Naive B cell (primary cell): ENCODE measurements around the gene MRGPRE. TPM values are rescaled to one million over a fixed set of nuclear protein-coding genes. Genes with fewer than 3 reads are reported as not detected.
"Not testable (repeated sequence)": the region's sequence is repeated elsewhere in the genome, so short reads cannot be mapped to it uniquely, and the experiment has no call there.

Source experiments
- ATAC-seq, 2 donors: fragments of 150-1000 bp; cut with Tn5 transposase; 2 replicates each; pipeline ENCODE4 v1.10.0; 2021; ENCODE audit warnings: low read depth in 2 of 2, mild to moderate bottlenecking in 2 of 2, moderate library complexity in 2 of 2
- DNase-seq: peaks from one replicate; pipeline ENCODE4 v3.0.0; 2022
- H3K27ac Mint-ChIP-seq, 6 donors: one replicate each; pipeline ENCODE4 v1.8.0; 2020 to 2022; ENCODE audit warnings: mild to moderate bottlenecking in 6 of 6, mixed read lengths in 6 of 6, moderate library complexity in 5 of 6, inconsistent platforms in 2 of 6
- H3K27me3 Mint-ChIP-seq, 3 donors: one replicate each; pipeline ENCODE4 v1.8.0; 2021 to 2022; ENCODE audit warnings: mixed read lengths in 3 of 3, mild to moderate bottlenecking in 1 of 3
- H3K36me3 Mint-ChIP-seq, 2 donors: one replicate each; pipeline ENCODE4 v1.8.0; 2020 to 2022; ENCODE audit warnings: mixed read lengths in 2 of 2, inconsistent platforms in 1 of 2, mild to moderate bottlenecking in 1 of 2
- H3K4me1 Mint-ChIP-seq, 3 donors: one replicate each; pipeline ENCODE4 v1.8.0; 2020 to 2022; ENCODE audit warnings: mixed read lengths in 3 of 3, inconsistent platforms in 1 of 3, mild to moderate bottlenecking in 1 of 3, moderate library complexity in 1 of 3
- H3K4me3 Mint-ChIP-seq, 8 donors: one replicate each; pipeline ENCODE4 v1.8.0; 2020 to 2022; ENCODE audit warnings: mild to moderate bottlenecking in 8 of 8, mixed read lengths in 8 of 8, moderate library complexity in 8 of 8, inconsistent platforms in 2 of 8
- H3K9me3 Mint-ChIP-seq, 7 donors: one replicate each; pipeline ENCODE4 v1.8.0; 2020 to 2022; ENCODE audit warnings: mixed read lengths in 7 of 7, mild to moderate bottlenecking in 5 of 7, inconsistent platforms in 2 of 7, moderate library complexity in 1 of 7
- polyA plus RNA-seq, 6 donors: library from polyadenylated mRNA; unstranded; fragments of 300-500 nt; fragmentation: Illumina TruSeq; gene quantifications; one replicate each; pipeline ENCODE4 v1.2.3, GENCODE V29; 2021; ENCODE audit warnings: low read depth in 6 of 6

The MRGPRE gene, protein sequence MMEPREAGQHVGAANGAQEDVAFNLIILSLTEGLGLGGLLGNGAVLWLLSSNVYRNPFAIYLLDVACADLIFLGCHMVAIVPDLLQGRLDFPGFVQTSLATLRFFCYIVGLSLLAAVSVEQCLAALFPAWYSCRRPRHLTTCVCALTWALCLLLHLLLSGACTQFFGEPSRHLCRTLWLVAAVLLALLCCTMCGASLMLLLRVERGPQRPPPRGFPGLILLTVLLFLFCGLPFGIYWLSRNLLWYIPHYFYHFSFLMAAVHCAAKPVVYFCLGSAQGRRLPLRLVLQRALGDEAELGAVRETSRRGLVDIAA
- not detected for polyA plus RNA-seq

DNA sequence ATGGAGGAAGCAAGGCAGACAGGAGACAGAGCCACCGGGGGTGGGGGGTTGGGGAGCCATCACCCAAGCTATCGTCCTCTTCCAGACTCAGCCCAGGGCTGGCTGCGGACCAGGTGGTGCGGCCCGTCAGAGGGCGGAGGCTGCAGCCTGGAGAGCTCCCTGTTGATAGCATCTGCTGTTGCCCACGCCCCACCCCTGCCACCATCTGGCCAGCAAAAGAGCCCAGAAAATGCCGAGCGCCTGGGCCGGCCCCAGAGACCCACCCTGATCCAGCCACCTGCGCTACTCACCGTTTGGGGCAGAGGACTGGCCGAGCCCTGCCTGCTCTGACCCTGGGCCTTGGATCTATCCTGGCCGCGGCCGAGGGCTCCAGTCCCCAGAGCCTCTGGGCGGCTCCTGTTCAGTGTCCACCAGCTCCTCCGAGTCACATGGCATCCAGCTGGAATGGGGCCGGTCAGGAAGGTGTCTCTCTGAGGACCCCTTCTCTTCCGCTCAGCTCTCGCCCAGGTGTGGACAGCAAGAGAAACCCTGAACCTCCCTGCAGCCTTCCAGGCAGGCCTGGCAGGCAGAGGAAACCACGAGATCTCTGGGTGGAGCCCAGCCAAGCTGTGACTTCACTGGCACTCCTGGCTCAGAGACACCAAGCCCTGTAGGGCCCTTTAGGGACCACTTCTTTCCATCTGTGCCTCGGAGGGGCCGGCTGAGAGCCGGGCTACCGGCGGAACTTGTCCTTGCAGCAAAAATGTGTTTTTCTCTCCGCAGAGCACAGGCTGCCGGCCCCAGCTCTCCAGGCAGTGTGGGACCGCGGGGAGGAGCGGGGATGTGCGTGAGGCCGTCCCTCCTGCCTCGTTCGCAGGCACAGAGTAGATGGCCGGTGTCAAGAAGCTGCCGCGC, at the start of gene MRGPRE:
MRGPRE (minus strand) TSS at position 567 of the 894 bp plus-strand sequence. CDS start 3,618 bp downstream, outside the sequence.
- no peaks in the 10 kb centered on the region for H3K4me1 Mint-ChIP-seq
- peaks cover 0 to 9% (median 0%) of the 10 kb centered on the region in 7 donors for H3K9me3 Mint-ChIP-seq
- H3K36me3 Mint-ChIP-seq, result no peaks in the 10 kb centered on the region
- DNase-seq (no peak), ATAC-seq (no peak)
- H3K27ac Mint-ChIP-seq, result no peak within 1 kb of the TSS
- peaks cover 4 to 26% (median 24%) of the 10 kb centered on the region in 3 donors for H3K27me3 Mint-ChIP-seq
- no peak within 1 kb of the TSS for H3K4me3 Mint-ChIP-seq

DNA sequence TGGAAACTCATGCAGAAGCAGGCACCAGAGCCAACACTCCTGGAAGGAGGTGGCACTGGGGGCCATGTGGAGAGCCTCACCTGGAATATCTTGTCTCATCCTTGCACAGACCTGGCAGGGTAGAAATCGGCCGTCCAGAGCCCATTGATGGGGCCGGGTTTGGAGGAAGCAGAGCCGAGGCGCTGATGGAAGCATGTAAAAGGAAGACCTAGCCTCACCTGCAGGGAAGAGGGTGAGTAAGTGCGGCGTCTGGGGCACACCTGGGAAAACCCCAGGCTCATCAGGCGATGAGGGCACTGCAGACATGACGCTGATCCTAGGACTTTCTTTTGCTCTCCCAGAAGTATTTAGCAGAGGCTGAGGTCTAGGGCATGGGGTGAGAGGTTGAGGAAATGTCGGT, 48.9 kb upstream of the MRGPRE start:
- not testable (repeated sequence) for H3K4me1 Mint-ChIP-seq, ATAC-seq, H3K4me3 Mint-ChIP-seq, H3K27ac Mint-ChIP-seq, DNase-seq, H3K27me3 Mint-ChIP-seq, H3K36me3 Mint-ChIP-seq, H3K9me3 Mint-ChIP-seq

DNA sequence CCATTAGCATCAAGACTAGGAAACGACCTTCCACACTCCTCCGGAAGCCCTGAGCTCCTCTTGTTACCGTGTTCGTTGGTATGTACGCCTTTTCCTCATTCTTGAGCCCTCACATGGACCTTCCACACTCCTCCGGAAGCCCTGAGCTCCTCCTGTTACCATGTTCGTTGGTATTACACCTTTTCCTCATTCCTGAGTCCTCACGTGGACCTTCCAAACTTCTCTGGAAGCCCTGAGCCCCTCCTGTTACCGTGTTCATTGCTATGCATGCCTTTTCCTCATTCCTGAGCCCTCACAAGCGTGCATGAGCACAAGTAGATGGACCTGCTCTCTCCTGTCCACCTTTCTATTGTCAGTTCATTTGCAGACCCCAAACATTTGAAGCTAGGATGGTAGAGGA, 48.4 kb upstream of the MRGPRE start:
- H3K9me3 Mint-ChIP-seq, result not testable (repeated sequence)

DNA sequence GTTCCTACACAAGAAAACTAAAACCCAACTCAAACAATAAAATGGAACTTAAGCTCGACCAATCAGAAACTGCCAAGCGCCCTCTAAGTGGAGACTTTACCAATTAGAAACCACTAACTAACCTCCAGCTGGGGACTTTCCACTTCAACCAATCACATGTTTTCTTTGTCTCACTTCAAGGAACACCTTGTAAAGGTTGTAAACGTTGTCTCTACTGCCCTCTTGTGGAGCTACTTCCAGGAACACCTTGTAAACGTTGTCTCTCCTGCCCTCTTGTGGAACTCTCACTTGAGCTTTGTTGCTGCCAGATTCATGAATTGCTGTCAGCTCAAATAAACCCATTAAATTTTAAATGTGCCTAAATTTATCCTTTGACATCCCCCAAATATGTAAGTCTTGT, 46.7 kb upstream of the MRGPRE start:
- not testable (repeated sequence) for H3K27me3 Mint-ChIP-seq, H3K27ac Mint-ChIP-seq, H3K36me3 Mint-ChIP-seq, H3K4me1 Mint-ChIP-seq, H3K9me3 Mint-ChIP-seq, DNase-seq, H3K4me3 Mint-ChIP-seq
- ATAC-seq, result peak; percentile 50 to 52

More for the DNA sequence above, 48.4 kb upstream of the MRGPRE start:
- not testable (repeated sequence) for H3K36me3 Mint-ChIP-seq, H3K4me3 Mint-ChIP-seq, ATAC-seq, H3K4me1 Mint-ChIP-seq, H3K27me3 Mint-ChIP-seq, DNase-seq, H3K27ac Mint-ChIP-seq

DNA sequence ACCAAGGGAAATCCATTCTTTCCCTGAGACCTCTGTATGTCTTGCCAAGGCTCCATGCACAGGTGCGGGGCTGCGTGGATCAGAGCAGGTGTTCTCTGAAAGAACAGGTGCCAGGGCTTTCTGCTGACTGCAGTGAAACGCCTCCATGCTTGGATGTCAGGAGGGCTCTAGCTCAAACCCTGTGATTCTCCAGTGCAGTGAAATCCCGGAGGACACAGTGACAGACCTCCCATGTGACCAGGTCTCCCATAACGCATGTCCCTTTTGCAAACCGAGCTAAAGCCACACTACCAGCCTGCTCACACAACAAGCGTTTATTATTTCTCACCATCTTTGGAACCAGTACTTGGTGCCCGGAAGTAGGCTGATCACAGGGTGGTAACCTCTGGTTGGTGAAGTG, 41.4 kb upstream of the MRGPRE start:
- not testable (repeated sequence) for ATAC-seq, H3K4me3 Mint-ChIP-seq, DNase-seq, H3K4me1 Mint-ChIP-seq, H3K36me3 Mint-ChIP-seq, H3K27ac Mint-ChIP-seq, H3K27me3 Mint-ChIP-seq, H3K9me3 Mint-ChIP-seq

DNA sequence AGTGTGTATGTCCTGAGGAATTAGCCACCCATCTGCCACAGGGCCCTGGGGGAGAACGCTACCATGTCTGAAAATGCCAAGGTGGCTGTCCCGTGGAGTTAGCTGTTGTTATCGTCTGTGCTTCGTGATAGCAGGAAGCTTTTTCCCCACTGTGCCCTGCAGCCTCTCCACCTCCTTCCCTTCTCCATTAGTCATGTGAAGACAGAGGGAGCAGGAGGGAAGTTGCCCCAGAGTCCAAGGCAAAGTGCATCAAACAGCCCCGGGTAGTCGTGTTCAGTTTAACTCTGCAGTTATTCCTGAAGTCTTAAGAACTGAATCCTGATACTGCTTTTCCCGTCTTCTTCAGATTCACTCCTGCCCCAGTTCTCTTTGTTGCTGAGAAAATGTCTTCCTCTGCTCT, 30.3 kb upstream of the MRGPRE start:
- not testable (repeated sequence) for ATAC-seq, H3K27me3 Mint-ChIP-seq, H3K9me3 Mint-ChIP-seq, DNase-seq, H3K4me3 Mint-ChIP-seq, H3K27ac Mint-ChIP-seq, H3K4me1 Mint-ChIP-seq, H3K36me3 Mint-ChIP-seq

DNA sequence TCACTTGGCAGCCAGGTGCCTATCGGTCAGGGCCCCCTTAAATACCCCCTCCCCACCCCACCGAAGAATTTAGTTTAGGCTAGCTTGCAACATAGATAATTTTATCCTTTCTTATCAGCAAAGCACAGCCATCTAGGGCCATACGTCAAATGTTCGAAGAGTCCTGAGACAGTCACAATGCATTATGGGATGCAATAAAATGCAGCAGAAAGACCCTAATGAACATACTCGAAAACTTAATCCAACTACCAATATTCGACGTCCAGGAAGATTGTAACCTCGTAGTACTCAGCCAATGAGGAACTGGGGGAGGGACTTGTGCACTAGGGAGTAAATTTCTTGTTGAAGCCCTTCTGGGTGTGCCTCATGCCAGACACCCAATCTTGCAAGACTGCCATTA, 29.6 kb upstream of the MRGPRE start:
- not testable (repeated sequence) for H3K4me3 Mint-ChIP-seq, ATAC-seq, H3K27me3 Mint-ChIP-seq, H3K36me3 Mint-ChIP-seq, H3K9me3 Mint-ChIP-seq, H3K4me1 Mint-ChIP-seq, H3K27ac Mint-ChIP-seq, DNase-seq

DNA sequence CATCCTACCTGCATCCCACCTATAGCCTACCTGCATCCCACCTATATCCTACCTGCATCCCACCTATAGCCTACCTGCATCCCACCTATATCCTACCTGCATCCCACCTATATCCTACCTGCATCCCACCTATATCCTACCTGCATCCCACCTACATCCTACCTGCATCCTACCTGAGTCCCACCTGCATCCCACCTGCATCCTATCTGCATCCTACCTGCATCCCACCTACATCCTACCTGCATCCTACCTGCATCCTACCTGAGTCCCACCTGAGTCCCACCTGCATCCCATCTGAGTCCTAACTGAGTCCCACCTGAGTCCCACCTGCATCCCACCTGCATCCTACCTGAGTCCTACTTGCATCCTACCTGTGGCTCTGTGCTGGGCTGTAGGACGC, 25.3 kb upstream of the MRGPRE start:
- H3K27ac Mint-ChIP-seq, DNase-seq, H3K36me3 Mint-ChIP-seq, H3K9me3 Mint-ChIP-seq, H3K4me1 Mint-ChIP-seq, ATAC-seq, H3K4me3 Mint-ChIP-seq, H3K27me3 Mint-ChIP-seq: not testable (repeated sequence)

DNA sequence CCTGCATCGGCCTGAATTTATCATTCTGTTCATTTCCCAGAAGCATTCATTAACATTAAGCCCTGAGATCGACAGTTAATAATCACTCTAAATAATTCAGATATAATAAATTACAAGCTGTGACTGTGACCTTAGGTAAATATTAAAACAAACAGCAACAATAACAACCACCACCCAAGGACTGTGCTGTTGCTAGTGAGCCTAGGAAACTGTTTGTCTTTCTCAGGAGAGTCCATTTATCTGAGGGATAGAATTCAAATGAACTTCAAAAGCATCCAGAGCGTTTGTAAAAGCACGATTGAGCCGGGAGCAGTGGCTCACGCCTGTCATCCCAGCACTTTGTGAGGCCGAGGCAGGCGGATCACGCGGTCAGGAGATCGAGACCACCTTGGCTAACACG, 23.0 kb upstream of the MRGPRE start:
- not testable (repeated sequence) for H3K4me3 Mint-ChIP-seq, H3K27ac Mint-ChIP-seq, H3K4me1 Mint-ChIP-seq, DNase-seq, H3K36me3 Mint-ChIP-seq, H3K27me3 Mint-ChIP-seq, H3K9me3 Mint-ChIP-seq, ATAC-seq

DNA sequence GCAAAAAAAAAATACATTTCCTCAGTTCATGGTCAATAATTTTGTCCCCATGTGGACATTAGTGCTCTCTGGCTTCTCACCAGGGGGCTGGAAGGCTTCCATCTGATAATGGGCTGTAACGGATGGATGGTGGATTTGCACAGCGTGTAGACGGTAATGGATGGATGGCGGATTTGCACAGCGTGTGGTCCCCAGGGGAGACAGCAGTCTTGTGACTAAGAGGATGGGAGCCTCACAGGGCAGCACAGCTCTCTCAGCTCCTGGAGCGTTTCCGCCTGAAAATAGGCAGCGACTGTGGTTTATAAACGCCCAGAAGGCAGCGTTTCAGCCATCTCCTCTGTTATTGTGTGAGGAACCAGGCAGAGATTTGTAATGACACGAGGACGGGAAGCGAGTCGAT, 22.6 kb upstream of the MRGPRE start:
- DNase-seq, H3K4me3 Mint-ChIP-seq, H3K9me3 Mint-ChIP-seq, H3K27ac Mint-ChIP-seq, H3K4me1 Mint-ChIP-seq, ATAC-seq, H3K27me3 Mint-ChIP-seq, H3K36me3 Mint-ChIP-seq: not testable (repeated sequence)

DNA sequence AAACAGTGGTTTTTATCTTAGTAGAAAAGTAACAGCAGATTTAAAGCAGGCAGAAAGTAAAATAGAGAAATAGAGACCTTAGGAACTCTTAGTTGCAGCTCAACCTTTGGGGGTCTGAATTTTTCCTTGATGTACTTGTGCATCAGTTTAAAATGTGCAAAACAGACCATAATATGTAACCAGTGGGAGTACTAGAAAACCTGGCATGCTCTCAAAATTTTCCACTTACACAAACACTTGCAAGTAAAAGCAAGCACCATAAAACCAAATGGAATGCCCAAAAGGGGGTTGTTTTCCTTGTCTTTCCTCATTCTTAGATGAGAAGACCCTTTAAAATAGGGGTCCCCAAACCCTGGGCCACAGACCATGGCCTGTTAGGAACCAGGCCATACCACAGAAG, 12.9 kb upstream of the MRGPRE start:
- Mint-ChIP-seq H3K27me3 (peaks cover 12 to 27% (median 17%) of the 10 kb centered on the region in 3 donors), H3K4me3 (no peak overlapping the region), H3K36me3 (no peaks in the 10 kb centered on the region), H3K4me1 (no peaks in the 10 kb centered on the region), H3K27ac (no peak overlapping the region), H3K9me3 (peaks cover 0 to 2% (median 0%) of the 10 kb centered on the region in 7 donors)
- ATAC-seq (no peak), DNase-seq (no peak)

DNA sequence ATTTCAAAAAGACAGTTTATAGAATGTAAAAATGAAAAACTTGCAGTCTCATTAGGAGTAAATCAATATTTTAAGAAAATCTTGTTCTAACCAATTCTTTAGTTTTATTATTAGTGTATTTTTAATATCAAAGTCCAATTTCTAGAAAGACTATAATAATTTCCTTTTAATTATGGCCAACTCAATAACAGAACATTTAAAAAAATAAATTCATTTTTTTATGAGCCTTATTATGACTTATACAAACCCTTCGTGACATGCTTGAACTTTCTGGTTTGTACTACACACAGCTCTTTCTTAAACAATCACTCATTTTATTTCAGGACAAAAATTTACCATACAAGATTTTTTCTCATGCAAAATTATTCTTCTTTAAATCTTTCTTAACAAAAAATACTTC, 11.7 kb upstream of the MRGPRE start:
- no peaks in the 10 kb centered on the region for H3K4me1 Mint-ChIP-seq
- no peak for ATAC-seq
- peaks cover 17 to 27% (median 21%) of the 10 kb centered on the region in 3 donors for H3K27me3 Mint-ChIP-seq
- DNase-seq, result no peak
- no peak overlapping the region for H3K27ac Mint-ChIP-seq
- no peaks in the 10 kb centered on the region for H3K36me3 Mint-ChIP-seq
- H3K4me3 Mint-ChIP-seq, result no peak overlapping the region
- H3K9me3 Mint-ChIP-seq, result peaks cover 0 to 2% (median 0%) of the 10 kb centered on the region in 7 donors

DNA sequence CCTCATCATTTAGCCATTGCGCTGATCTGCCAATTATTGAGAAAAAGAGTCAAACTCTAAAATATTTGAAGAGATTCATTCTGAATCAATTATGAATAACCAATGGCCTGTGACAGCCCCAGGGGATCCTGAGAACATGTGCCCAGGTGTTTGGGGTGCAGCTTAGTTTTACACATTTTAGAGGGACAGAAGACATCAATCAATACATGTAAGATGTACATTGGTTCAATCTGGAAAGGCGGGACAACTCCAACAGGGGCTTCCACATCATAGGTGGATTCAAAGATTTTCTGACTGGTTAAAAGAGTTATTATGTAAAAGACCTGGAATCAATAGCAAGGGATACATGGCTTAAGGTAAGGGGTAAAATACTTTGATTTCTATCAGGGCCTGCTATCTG, 4.9 kb upstream of the MRGPRE start:
- no peaks in the 10 kb centered on the region for H3K4me1 Mint-ChIP-seq
- no peaks in the 10 kb centered on the region for H3K36me3 Mint-ChIP-seq
- peaks cover 0 to 9% (median 0%) of the 10 kb centered on the region in 7 donors for H3K9me3 Mint-ChIP-seq
- H3K27ac Mint-ChIP-seq, result no peak overlapping the region
- no peak overlapping the region for H3K4me3 Mint-ChIP-seq
- H3K27me3 Mint-ChIP-seq, result peaks cover 5 to 36% (median 19%) of the 10 kb centered on the region in 3 donors
- ATAC-seq (no peak), DNase-seq (no peak)

DNA sequence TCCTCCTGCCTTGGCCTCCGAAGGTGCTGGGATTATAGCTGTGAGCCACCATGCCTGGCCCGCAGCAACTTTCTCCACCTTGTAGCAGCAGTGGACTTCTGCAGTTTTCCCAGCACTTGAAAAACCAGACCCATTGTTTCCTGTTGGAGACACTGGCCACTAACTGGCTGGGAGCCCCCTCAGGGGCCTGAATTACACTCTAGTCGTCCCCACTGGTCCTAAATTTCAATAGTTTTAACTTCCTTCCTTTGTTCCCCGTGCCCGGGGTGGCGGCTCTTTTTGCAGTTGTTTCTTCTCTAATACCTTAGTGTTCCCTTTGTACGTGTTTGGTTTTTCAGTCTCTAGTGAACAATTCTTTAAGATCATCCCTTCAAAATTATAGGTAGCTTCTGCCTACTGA, 2.6 kb upstream of the MRGPRE start:
- H3K27ac Mint-ChIP-seq, result no peak overlapping the region
- ATAC-seq, result no peak
- H3K36me3 Mint-ChIP-seq, result no peaks in the 10 kb centered on the region
- no peaks in the 10 kb centered on the region for H3K4me1 Mint-ChIP-seq
- H3K27me3 Mint-ChIP-seq, result peaks cover 4 to 30% (median 16%) of the 10 kb centered on the region in 3 donors
- H3K4me3 Mint-ChIP-seq, result no peak overlapping the region
- DNase-seq, result no peak
- peaks cover 0 to 9% (median 0%) of the 10 kb centered on the region in 7 donors for H3K9me3 Mint-ChIP-seq
